ENCODE results near the gene CCDC142. TPM values are rescaled to one million over a fixed set of nuclear protein-coding genes. Genes with fewer than 3 reads are reported as not detected.

CCDC142 gene
- total and polyA plus RNA-seq, 9 of the 15 experiments (the other 6 are each of a cell fraction or from before 2014, with no cell fraction given) = 0.55 to 11.7 (median 7.2) TPM

DNA sequence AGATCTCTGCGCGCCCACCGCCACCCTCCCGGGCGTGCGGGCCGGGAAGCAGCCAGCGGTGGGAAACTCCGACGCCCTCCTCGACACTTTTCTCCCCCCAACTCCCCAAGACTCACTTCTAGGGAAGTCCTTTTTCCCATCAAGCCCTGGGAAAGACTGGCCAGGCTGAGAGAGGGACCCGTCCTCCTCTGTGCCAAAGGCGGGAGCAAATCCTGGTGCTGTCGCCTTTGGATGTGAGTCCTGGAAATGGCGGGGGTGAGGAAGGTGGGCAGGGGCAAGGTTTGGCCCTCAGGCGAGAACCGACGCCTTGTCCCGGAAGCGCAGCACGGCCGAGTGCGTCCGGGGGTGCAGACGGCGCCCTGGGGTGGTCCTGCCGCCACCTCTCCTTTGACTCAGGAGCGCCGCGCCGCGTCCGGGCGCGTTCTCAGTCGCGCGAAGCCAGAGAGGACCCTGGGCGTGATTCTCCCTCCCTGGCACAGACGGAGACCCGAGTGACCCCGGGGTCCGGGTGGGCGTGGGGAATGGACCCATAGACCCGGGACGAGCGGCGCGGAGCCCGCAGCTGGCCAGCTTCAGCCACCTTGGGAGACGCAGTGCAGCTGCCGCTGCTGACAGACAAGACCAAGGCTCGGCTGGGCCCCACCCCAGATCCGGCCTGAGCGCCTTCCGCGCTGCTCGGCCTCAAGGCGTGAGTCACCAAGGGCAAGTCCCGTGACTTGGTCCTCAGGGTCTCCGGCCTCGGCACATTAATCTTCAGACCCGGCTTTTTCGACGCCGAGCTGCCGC, 20.1 kb upstream of the CCDC142 start (continued):
- TF ChIP-seq ZNF408 (CRISPR knock-in tag; IDR thresholded peaks at IDR 0.05; ENCODE audit: low read depth) = no peak
- TF ChIP-seq FUS (optimal IDR thresholded peaks at IDR 0.05; ENCODE audit: low read depth, low read length) = no peak
- TF ChIP-seq HIVEP1 (CRISPR knock-in tag; IDR thresholded peaks at IDR 0.05) = no peak; the same call in 1 of the 2 replicates
- no peak for TF ChIP-seq HNRNPL (IDR thresholded peaks at IDR 0.05; ENCODE audit: low read depth, low read length)
- TF ChIP-seq, protein P1, sequence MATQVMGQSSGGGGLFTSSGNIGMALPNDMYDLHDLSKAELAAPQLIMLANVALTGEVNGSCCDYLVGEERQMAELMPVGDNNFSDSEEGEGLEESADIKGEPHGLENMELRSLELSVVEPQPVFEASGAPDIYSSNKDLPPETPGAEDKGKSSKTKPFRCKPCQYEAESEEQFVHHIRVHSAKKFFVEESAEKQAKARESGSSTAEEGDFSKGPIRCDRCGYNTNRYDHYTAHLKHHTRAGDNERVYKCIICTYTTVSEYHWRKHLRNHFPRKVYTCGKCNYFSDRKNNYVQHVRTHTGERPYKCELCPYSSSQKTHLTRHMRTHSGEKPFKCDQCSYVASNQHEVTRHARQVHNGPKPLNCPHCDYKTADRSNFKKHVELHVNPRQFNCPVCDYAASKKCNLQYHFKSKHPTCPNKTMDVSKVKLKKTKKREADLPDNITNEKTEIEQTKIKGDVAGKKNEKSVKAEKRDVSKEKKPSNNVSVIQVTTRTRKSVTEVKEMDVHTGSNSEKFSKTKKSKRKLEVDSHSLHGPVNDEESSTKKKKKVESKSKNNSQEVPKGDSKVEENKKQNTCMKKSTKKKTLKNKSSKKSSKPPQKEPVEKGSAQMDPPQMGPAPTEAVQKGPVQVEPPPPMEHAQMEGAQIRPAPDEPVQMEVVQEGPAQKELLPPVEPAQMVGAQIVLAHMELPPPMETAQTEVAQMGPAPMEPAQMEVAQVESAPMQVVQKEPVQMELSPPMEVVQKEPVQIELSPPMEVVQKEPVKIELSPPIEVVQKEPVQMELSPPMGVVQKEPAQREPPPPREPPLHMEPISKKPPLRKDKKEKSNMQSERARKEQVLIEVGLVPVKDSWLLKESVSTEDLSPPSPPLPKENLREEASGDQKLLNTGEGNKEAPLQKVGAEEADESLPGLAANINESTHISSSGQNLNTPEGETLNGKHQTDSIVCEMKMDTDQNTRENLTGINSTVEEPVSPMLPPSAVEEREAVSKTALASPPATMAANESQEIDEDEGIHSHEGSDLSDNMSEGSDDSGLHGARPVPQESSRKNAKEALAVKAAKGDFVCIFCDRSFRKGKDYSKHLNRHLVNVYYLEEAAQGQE (IDR thresholded peaks at IDR 0.05; ENCODE audit: borderline replicate concordance) = peak; percentile 30
- TF ChIP-seq, protein P1 (CRISPR knock-in tag; IDR thresholded peaks at IDR 0.05; ENCODE audit: low read depth) = no peak; the same call in none of the 2 replicates
- peak; percentile 93 for TF ChIP-seq TOE1 (IDR thresholded peaks at IDR 0.05; ENCODE audit: borderline replicate concordance)
- TF ChIP-seq TOE1 (CRISPR knock-in tag; IDR thresholded peaks at IDR 0.05; ENCODE audit: borderline replicate concordance, low read depth) = no peak
- TF ChIP-seq, protein P2, sequence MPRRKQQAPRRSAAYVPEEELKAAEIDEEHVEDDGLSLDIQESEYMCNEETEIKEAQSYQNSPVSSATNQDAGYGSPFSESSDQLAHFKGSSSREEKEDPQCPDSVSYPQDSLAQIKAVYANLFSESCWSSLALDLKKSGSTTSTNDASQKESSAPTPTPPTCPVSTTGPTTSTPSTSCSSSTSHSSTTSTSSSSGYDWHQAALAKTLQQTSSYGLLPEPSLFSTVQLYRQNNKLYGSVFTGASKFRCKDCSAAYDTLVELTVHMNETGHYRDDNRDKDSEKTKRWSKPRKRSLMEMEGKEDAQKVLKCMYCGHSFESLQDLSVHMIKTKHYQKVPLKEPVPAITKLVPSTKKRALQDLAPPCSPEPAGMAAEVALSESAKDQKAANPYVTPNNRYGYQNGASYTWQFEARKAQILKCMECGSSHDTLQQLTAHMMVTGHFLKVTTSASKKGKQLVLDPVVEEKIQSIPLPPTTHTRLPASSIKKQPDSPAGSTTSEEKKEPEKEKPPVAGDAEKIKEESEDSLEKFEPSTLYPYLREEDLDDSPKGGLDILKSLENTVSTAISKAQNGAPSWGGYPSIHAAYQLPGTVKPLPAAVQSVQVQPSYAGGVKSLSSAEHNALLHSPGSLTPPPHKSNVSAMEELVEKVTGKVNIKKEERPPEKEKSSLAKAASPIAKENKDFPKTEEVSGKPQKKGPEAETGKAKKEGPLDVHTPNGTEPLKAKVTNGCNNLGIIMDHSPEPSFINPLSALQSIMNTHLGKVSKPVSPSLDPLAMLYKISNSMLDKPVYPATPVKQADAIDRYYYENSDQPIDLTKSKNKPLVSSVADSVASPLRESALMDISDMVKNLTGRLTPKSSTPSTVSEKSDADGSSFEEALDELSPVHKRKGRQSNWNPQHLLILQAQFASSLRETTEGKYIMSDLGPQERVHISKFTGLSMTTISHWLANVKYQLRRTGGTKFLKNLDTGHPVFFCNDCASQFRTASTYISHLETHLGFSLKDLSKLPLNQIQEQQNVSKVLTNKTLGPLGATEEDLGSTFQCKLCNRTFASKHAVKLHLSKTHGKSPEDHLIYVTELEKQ (CRISPR knock-in tag; IDR thresholded peaks at IDR 0.05) = no peak
- no peak for TF ChIP-seq NFXL1 (CRISPR knock-in tag; IDR thresholded peaks at IDR 0.05)
- no peak for TF ChIP-seq ZNF274 (IDR thresholded peaks at IDR 0.05; ENCODE audit: borderline replicate concordance, low read depth, low read length)
- no peak for TF ChIP-seq ZNF699 (CRISPR knock-in tag; IDR thresholded peaks at IDR 0.05; ENCODE audit: insufficient replicate concordance)
- peak; percentile 43; the same call in 1 of the 2 replicates for TF ChIP-seq ZKSCAN1 (IDR thresholded peaks at IDR 0.05; ENCODE audit: low read depth, low read length)
- no peak for TF ChIP-seq ZNF282 (CRISPR knock-in tag; IDR thresholded peaks at IDR 0.05)
- TF ChIP-seq SMARCA4 (IDR thresholded peaks at IDR 0.05) = peak; percentile 68
- TF ChIP-seq ZNF197 (CRISPR knock-in tag; IDR thresholded peaks at IDR 0.05; ENCODE audit: low read depth) = no peak
- no peak for TF ChIP-seq KDM2B (CRISPR knock-in tag; IDR thresholded peaks at IDR 0.05)
- peak; percentile 60 for TF ChIP-seq ELF1 (tag; IDR thresholded peaks at IDR 0.05)

All from K562 (cell line).